ENCODE results near the gene NUMBL. TPM values are rescaled to one million over a fixed set of nuclear protein-coding genes. Genes with fewer than 3 reads are reported as not detected.

Gene NUMBL
- total RNA-seq, 1 donor from 2014 or later, result 20.9 TPM

GRCh38 chr19:40632311-40633036, 58.0 kb downstream of the NUMBL start:
- H3K27ac Mint-ChIP-seq, result no peak overlapping the region
- H3K4me3 Mint-ChIP-seq (ENCODE audit: low read depth), result no peak overlapping the region
- H3K9me3 Mint-ChIP-seq (ENCODE audit: low read depth), result no peaks in the 10 kb centered on the region
- DNase-seq (ENCODE audit: low spot score, unreplicated experiment), result no peak
- H3K36me3 Mint-ChIP-seq (ENCODE audit: insufficient read depth), result peaks cover 2% of the 10 kb centered on the region
- no peak for TF ChIP-seq CTCF (IDR thresholded peaks at IDR 0.05; ENCODE audit: unreplicated experiment)
- H3K4me1 Mint-ChIP-seq (ENCODE audit: low read depth), result peaks cover 1% of the 10 kb centered on the region
- peaks cover 46% of the 10 kb centered on the region for H3K27me3 Mint-ChIP-seq

GRCh38 chr19:40630571-40631160, 59.8 kb downstream of the NUMBL start:
- Mint-ChIP-seq H3K4me3 (ENCODE audit: low read depth) (no peak overlapping the region), H3K27ac (peak overlapping the region; percentile 73), H3K9me3 (ENCODE audit: low read depth) (no peaks in the 10 kb centered on the region), H3K36me3 (ENCODE audit: insufficient read depth) (peaks cover 2% of the 10 kb centered on the region), H3K4me1 (ENCODE audit: low read depth) (peaks cover 1% of the 10 kb centered on the region), H3K27me3 (peaks cover 46% of the 10 kb centered on the region)
- DNase-seq (ENCODE audit: low spot score, unreplicated experiment), result no peak
- no peak for TF ChIP-seq CTCF (IDR thresholded peaks at IDR 0.05; ENCODE audit: unreplicated experiment)

- Mint-ChIP-seq H3K27ac (no peak overlapping the region), H3K27me3 (peaks cover 36% of the 10 kb centered on the region), H3K4me1 (ENCODE audit: low read depth) (peaks cover under 1% of the 10 kb centered on the region), H3K9me3 (ENCODE audit: low read depth) (no peaks in the 10 kb centered on the region), H3K4me3 (ENCODE audit: low read depth) (no peak overlapping the region), H3K36me3 (ENCODE audit: insufficient read depth) (peaks cover 2% of the 10 kb centered on the region)
- TF ChIP-seq CTCF (IDR thresholded peaks at IDR 0.05; ENCODE audit: unreplicated experiment), result no peak
- no peak for DNase-seq (ENCODE audit: low spot score, unreplicated experiment)
These were observed 61.1 kb downstream of the NUMBL start for GRCh38 chr19:40629346-40629745.

GRCh38 chr19:40627486-40628279, 62.8 kb downstream of the NUMBL start:
- no peak for TF ChIP-seq CTCF (IDR thresholded peaks at IDR 0.05; ENCODE audit: unreplicated experiment)
- H3K36me3 Mint-ChIP-seq (ENCODE audit: insufficient read depth), result peaks cover 2% of the 10 kb centered on the region
- H3K27me3 Mint-ChIP-seq, result peaks cover 23% of the 10 kb centered on the region
- H3K4me1 Mint-ChIP-seq (ENCODE audit: low read depth), result peaks cover 6% of the 10 kb centered on the region
- H3K27ac Mint-ChIP-seq, result peak overlapping the region; percentile 38
- no peak overlapping the region for H3K4me3 Mint-ChIP-seq (ENCODE audit: low read depth)
- no peak for DNase-seq (ENCODE audit: low spot score, unreplicated experiment)
- H3K9me3 Mint-ChIP-seq (ENCODE audit: low read depth), result no peaks in the 10 kb centered on the region

- no peaks in the 10 kb centered on the region for H3K9me3 Mint-ChIP-seq (ENCODE audit: low read depth)
- peaks cover 6% of the 10 kb centered on the region for H3K4me1 Mint-ChIP-seq (ENCODE audit: low read depth)
- H3K36me3 Mint-ChIP-seq (ENCODE audit: insufficient read depth), result peaks cover 4% of the 10 kb centered on the region
- H3K27ac Mint-ChIP-seq, result no peak overlapping the region
- H3K27me3 Mint-ChIP-seq, result peaks cover 18% of the 10 kb centered on the region
- DNase-seq (ENCODE audit: low spot score, unreplicated experiment), result no peak
- H3K4me3 Mint-ChIP-seq (ENCODE audit: low read depth), result no peak overlapping the region
- no peak for TF ChIP-seq CTCF (IDR thresholded peaks at IDR 0.05; ENCODE audit: unreplicated experiment)
These were observed 63.5 kb downstream of the NUMBL start for GRCh38 chr19:40626918-40627317.

All from progenitor cell of endocrine pancreas (in vitro differentiated cells).